Common myeloid progenitor, CD34-positive (primary cell): ENCODE results near the gene FREM2.

ENCODE experiments used
- CTCF ChIA-PET: fragments of 350-600 bp; sonication (Branson Sonifier 250); formaldehyde crosslinking; loops from one replicate; lab custom pipeline; 2021; ENCODE audit warnings: antibody characterized with exemption; lab: Charles Lee
- POLR2A ChIA-PET: fragments of 350-600 bp; sonication (Branson Sonifier 250); formaldehyde crosslinking; loops from one replicate; lab custom pipeline; 2021; ENCODE audit warnings: antibody characterized with exemption; lab: Charles Lee
- DNase-seq, 3 donors: peaks; one replicate each; pipeline versions ENCODE4 v3.0.0 to v3.0.0-alpha.2; 2013
- H3K27ac ChIP-seq, 2 experiments: 1 replicate in 1 of 2; 2 replicates in 1 of 2; pipeline ENCODE4 v1.7.0; 2013; ENCODE audit warnings: inconsistent platforms in 2 of 2, low read length in 2 of 2, mild to moderate bottlenecking in 2 of 2, low read depth in 1 of 2, moderate library complexity in 1 of 2; ENCODE audit not compliant: severe bottlenecking in 2 of 2, insufficient read depth in 1 of 2, poor library complexity in 1 of 2
- H3K27me3 ChIP-seq, 5 experiments: replicated peaks in 2 of 5; 1 replicate in 3 of 5; 2 replicates in 2 of 5; pipeline versions ENCODE4 v1.6.1 to v1.7.0; 2013; ENCODE audit warnings: low read length in 4 of 5, mild to moderate bottlenecking in 2 of 5, moderate library complexity in 2 of 5, inconsistent platforms in 1 of 5; ENCODE audit not compliant: insufficient read depth in 5 of 5, control insufficient read depth in 4 of 5
- H3K36me3 ChIP-seq, 4 experiments: 1 replicate in 2 of 4; 2 replicates in 2 of 4; pipeline versions ENCODE4 v1.6.1 to v1.7.0; 2013; ENCODE audit warnings: low read length in 3 of 4, control low read depth in 1 of 4, mild to moderate bottlenecking in 1 of 4; ENCODE audit not compliant: control insufficient read depth in 4 of 4, insufficient read depth in 4 of 4
- H3K4me1 ChIP-seq, 4 experiments: 1 replicate in 3 of 4; 2 replicates in 1 of 4; pipeline versions ENCODE4 v1.6.1 to v1.7.1; 2013; ENCODE audit warnings: low read length in 3 of 4, mild to moderate bottlenecking in 3 of 4, control low read depth in 1 of 4, inconsistent platforms in 1 of 4, moderate library complexity in 1 of 4; ENCODE audit not compliant: control insufficient read depth in 4 of 4, insufficient read depth in 4 of 4; ENCODE audit errors: control extremely low read depth in 1 of 4
- H3K4me3 ChIP-seq, 7 experiments: 1 replicate in 4 of 7; 2 replicates in 3 of 7; pipeline versions ENCODE4 v1.5.1 to v1.7.0; 2013; ENCODE audit warnings: mild to moderate bottlenecking in 7 of 7, low read length in 6 of 7, moderate library complexity in 6 of 7, inconsistent platforms in 2 of 7, low read depth in 2 of 7, control low read depth in 1 of 7; ENCODE audit not compliant: insufficient read depth in 4 of 7, control insufficient read depth in 1 of 7; ENCODE audit errors: extremely low read depth in 1 of 7
- H3K9me3 ChIP-seq, 5 experiments: 1 replicate in 4 of 5; 2 replicates in 1 of 5; pipeline versions ENCODE4 v1.6.1 to v1.7.1; 2013; ENCODE audit warnings: low read length in 4 of 5, mild to moderate bottlenecking in 2 of 5, inconsistent platforms in 1 of 5, low read depth in 1 of 5, moderate library complexity in 1 of 5; ENCODE audit not compliant: control insufficient read depth in 4 of 5, insufficient read depth in 2 of 5; ENCODE audit errors: control extremely low read depth in 1 of 5
- WGBS: methylation state at CpG from one replicate; pipeline ENCODE4 v1.1.5; 2013; ENCODE audit not compliant: insufficient coverage; 5-methylcytosine and 5-hydroxymethylcytosine counted together

FREM2 gene

DNA sequence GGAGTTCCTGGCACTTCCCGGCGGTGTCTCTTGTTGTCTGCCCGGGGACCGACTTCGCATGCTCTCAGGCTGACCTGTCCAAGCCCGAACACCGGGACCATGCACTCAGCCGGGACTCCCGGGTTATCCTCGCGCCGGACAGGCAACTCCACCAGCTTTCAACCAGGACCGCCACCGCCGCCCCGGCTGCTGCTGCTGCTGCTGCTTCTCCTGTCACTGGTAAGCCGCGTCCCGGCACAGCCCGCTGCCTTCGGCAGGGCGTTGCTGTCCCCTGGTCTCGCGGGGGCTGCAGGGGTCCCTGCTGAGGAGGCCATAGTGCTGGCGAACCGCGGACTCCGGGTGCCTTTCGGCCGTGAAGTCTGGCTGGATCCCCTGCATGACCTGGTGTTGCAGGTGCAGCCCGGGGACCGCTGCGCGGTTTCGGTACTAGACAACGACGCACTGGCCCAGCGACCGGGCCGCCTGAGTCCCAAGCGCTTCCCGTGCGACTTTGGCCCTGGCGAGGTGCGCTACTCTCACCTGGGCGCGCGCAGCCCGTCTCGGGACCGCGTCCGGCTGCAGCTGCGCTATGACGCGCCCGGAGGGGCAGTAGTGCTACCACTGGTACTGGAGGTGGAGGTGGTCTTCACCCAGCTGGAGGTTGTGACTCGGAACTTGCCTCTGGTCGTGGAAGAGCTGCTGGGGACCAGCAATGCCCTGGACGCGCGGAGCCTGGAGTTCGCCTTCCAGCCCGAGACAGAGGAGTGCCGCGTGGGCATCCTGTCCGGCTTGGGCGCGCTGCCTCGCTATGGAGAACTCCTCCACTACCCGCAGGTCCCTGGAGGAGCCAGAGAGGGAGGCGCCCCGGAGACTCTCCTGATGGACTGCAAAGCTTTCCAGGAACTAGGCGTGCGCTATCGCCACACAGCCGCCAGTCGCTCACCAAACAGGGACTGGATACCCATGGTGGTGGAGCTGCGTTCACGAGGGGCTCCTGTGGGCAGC lies 661 bp downstream of the FREM2 start:
- Histone ChIP-seq H3K27me3 (peaks cover 6 to 52% (median 19%) of the 10 kb centered on the region in 5 experiments), H3K27ac (no peak overlapping the region)
- POLR2A ChIA-PET = no interaction called here

DNA sequence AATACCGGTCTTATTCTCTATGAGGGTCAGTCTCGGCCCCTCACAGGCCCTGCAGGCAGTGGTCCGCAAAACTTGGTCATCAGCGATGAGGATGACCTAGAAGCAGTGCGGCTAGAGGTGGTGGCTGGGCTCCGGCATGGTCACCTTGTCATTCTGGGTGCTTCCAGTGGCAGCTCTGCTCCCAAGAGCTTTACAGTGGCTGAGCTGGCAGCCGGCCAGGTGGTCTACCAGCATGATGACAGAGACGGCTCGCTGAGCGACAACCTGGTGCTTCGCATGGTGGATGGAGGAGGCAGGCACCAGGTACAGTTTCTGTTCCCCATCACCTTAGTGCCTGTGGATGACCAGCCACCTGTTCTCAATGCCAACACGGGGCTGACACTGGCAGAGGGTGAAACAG lies 1.8 kb downstream of the FREM2 start:
- WGBS = 94% methylated on average over 12 of the region's 12 CpGs

More for the DNA sequence above, 661 bp downstream of the FREM2 start:
- CTCF ChIA-PET = no interaction called here
- Histone ChIP-seq H3K4me1 (peaks cover 0 to 20% (median 12%) of the 10 kb centered on the region in 4 experiments), H3K4me3 (peak overlapping the region in 6 of 7 experiments; percentile 27 to 76 (median 64)), H3K36me3 (no peaks in the 10 kb centered on the region), H3K9me3 (peaks cover 0 to 1% (median 0%) of the 10 kb centered on the region in 5 experiments)
- DNase-seq = peak in 2 of 3 donors; percentile 13 to 25
- WGBS = 1% methylated on average over 71 of the region's 80 CpGs

GRCh38 chr13:38690231-38690630 lies 3.4 kb downstream of the FREM2 start:
- Histone ChIP-seq H3K36me3 (no peaks in the 10 kb centered on the region), H3K4me3 (no peak overlapping the region), H3K4me1 (peaks cover 0 to 20% (median 12%) of the 10 kb centered on the region in 4 experiments), H3K9me3 (no peaks in the 10 kb centered on the region), H3K27me3 (peaks cover 0 to 48% (median 19%) of the 10 kb centered on the region in 5 experiments), H3K27ac (no peak overlapping the region)
- DNase-seq = no peak
- POLR2A ChIA-PET = no interaction called here
- CTCF ChIA-PET = no interaction called here
- 100% methylated on average over 2 of the region's 2 CpGs for WGBS

More for the DNA sequence above, 1.8 kb downstream of the FREM2 start:
- H3K9me3 ChIP-seq = no peaks in the 10 kb centered on the region
- DNase-seq = no peak
- H3K27ac ChIP-seq = no peak overlapping the region
- H3K27me3 ChIP-seq = peaks cover 3 to 52% (median 19%) of the 10 kb centered on the region in 5 experiments
- peaks cover 0 to 20% (median 12%) of the 10 kb centered on the region in 4 experiments for H3K4me1 ChIP-seq
- ChIA-PET POLR2A (no interaction called here), CTCF (no interaction called here)
- no peak overlapping the region for H3K4me3 ChIP-seq
- no peaks in the 10 kb centered on the region for H3K36me3 ChIP-seq

GRCh38 chr13:38693168-38693567 lies 6.3 kb downstream of the FREM2 start:
- peaks cover 0 to 18% (median 6%) of the 10 kb centered on the region in 5 experiments for H3K27me3 ChIP-seq
- no peaks in the 10 kb centered on the region for H3K9me3 ChIP-seq
- ChIA-PET POLR2A (no interaction called here), CTCF (no interaction called here)
- no peak for DNase-seq
- H3K4me3 ChIP-seq = no peak overlapping the region
- H3K4me1 ChIP-seq = no peaks in the 10 kb centered on the region
- no peaks in the 10 kb centered on the region for H3K36me3 ChIP-seq
- H3K27ac ChIP-seq = no peak overlapping the region
- 93% methylated on average over 2 of the region's 2 CpGs for WGBS

DNA sequence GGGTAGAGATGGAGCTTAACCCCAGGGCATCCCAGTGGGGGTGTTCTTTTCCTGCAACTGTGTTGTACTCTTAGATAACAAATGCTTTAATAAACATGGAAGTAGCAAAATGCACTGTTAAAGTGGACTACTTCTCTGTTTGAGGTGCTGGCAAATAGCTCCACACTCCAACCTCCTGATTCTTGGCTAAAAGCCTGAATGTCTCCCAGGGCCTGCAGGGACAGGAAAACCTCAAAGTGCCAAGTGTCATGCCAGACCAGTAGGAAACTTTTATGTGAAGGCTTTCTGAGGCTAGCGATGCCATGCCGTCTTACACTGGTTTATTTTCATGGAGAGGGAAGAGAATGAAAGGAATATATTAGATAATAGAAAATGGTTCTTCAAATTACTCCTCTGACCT lies 6.8 kb downstream of the FREM2 start:
- no peaks in the 10 kb centered on the region for H3K36me3 ChIP-seq
- H3K27me3 ChIP-seq = peaks cover 0 to 13% (median 3%) of the 10 kb centered on the region in 5 experiments
- no peak overlapping the region for H3K27ac ChIP-seq
- DNase-seq = no peak
- ChIA-PET POLR2A (no interaction called here), CTCF (no interaction called here)
- 6% methylated on average over 2 of the region's 2 CpGs for WGBS
- no peak overlapping the region for H3K4me3 ChIP-seq
- no peaks in the 10 kb centered on the region for H3K9me3 ChIP-seq
- no peaks in the 10 kb centered on the region for H3K4me1 ChIP-seq

DNA sequence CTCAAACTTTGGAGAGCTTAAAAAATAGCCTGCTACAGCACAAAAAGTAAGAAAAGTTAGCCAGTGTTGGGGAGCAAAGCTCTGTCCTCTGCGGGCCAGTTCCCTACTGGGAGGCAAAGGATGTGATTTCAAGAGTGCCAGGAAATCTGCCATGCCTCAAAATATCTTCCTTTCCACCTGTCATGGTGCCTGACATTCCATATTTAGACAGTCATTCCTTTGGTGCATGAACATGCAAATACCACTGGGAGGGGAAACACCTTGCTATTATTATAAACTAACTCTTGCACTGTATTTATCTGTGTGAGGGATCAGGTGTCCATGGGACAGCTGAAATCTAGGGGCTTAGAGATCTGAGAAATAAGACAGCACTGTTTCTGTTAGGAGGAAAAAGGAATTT lies 10.3 kb downstream of the FREM2 start:
- Histone ChIP-seq H3K9me3 (no peaks in the 10 kb centered on the region), H3K27me3 (no peaks in the 10 kb centered on the region), H3K4me1 (no peaks in the 10 kb centered on the region), H3K36me3 (no peaks in the 10 kb centered on the region), H3K27ac (no peak overlapping the region), H3K4me3 (no peak overlapping the region)
- CTCF ChIA-PET = no interaction called here
- 100% methylated on average over 1 of the region's 1 CpG for WGBS
- POLR2A ChIA-PET = no interaction called here
- no peak for DNase-seq
